ENCODE measurements around the gene FANCE.

GRCh38 chr6:35481226-35481625 lies 29.1 kb downstream of the FANCE start:
- no peak for TF ChIP-seq CTCF (IDR thresholded peaks at IDR 0.05)
- TF ChIP-seq ZFX (IDR thresholded peaks at IDR 0.05; ENCODE audit: borderline replicate concordance) = no peak

All from 22Rv1 (cell line).